ENCODE data around the gene LIPC.

GRCh38 chr15:58518626-58519025, 86.8 kb downstream of the LIPC start:
- no peak for TF ChIP-seq POLR2AphosphoS5 (IDR thresholded peaks at IDR 0.05)
- TF ChIP-seq POLR2A (IDR thresholded peaks at IDR 0.05): no peak
- TF ChIP-seq CTCF (IDR thresholded peaks at IDR 0.05): no peak

All from stomach (tissue), 4 donors.